Stimulated activated CD4-positive, alpha-beta T cell treated with anti-CD3 and anti-CD28 coated beads, TNF-alpha, amount 100 ng/mL, for 1 hour (primary cell): Measurements from ENCODE around the gene MLXIP.
"Not testable (repeated sequence)": the region's sequence is repeated elsewhere in the genome, so short reads cannot be mapped to it uniquely, and the experiment has no call there.

Experiments
- DNase-seq, 3 donors: peaks; one replicate each; pipeline ENCODE4 v3.0.0-alpha.2; 2020; ENCODE audit warnings: low read depth in 3 of 3, low spot score in 1 of 3

MLXIP gene

GRCh38 chr12:122054842-122055520, 23.6 kb upstream of the MLXIP start:
- DNase-seq = no peak

- not testable (repeated sequence) for DNase-seq
Measured at GRCh38 chr12:122056406-122056805, 22.1 kb upstream of the MLXIP start.

- no peak for DNase-seq
Measured at GRCh38 chr12:122057007-122057735, 21.4 kb upstream of the MLXIP start.

- DNase-seq = no peak
Measured at GRCh38 chr12:122057769-122058168, 20.8 kb upstream of the MLXIP start.

GRCh38 chr12:122058549-122059149, 19.9 kb upstream of the MLXIP start:
- DNase-seq = no peak

DNA sequence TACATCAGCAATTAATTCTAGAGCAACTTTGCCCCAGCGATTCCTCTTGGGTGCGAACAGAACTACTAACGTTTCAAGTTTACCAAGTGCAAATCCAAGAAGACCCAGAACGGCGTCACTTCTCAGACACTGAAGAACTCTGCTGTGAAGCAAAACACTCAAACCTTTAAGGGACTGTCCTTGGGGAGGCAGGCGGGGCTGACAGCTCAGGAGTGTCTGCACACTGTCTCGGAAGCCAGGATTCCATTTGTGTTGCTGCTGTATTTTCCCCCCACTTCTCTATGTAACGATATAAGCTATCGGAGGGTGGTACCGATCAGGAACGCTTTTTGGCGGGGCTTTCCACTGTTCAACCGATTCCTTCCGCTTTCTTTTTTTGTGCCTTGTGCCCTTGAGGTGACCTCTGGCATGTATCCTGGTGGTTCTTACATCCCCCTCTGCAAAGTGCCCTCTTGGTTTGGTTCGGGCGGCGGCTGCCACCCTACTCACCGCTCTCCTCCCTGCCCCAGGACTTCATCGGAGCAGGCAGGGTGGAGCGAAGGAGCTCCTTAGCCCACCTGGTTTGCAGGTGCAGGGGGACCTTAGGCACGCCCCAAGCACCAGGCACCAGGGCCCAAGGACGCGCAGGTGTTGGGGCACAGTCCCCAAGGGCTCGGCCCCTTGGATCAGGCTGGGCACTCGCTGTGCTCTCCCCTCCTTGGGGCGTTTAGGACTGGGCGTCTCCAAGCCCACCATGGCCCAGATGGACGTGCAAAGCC, 19.2 kb upstream of the MLXIP start:
- DNase-seq = no peak

DNA sequence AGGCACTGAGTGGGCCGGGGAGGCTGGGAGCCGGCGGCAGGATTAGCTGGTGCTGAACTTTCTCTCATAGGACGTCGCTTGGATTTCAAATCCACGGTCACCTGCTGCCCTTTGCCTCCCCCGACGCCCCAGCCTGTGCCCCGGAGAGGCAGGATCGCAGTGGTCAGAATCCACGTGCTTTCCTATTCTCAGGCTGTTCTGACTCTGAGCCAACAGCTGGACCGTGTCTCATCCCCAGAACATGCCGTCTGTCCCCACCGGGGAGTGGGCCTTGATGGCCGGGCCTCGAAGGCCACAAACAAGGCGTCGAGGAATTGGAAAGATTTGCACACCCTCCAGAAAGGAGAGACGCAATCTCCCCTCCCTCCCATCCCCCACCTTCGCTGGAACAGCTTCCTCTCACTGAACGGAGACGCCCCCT, 18.5 kb upstream of the MLXIP start:
- no peak for DNase-seq

DNA sequence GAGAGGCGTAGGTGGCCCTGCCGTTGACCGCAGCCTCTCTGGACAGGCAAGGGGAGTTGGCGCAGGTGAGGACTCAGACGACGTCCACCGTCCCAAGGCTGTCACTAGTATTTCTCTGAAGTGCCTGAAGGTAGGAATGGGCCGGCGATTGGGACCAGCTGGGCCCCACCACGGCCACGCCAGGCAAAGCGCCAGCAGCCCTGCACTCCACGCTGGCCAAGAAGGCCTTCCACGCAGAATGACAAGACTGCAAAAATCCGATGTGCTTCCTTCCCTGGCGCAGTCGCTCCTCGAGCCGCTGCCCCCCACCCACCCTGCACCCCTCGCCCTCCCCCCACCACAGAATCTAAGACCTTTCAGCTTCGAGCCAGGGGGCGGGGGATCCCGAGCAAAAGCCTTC, 17.3 kb upstream of the MLXIP start:
- DNase-seq = no peak

DNA sequence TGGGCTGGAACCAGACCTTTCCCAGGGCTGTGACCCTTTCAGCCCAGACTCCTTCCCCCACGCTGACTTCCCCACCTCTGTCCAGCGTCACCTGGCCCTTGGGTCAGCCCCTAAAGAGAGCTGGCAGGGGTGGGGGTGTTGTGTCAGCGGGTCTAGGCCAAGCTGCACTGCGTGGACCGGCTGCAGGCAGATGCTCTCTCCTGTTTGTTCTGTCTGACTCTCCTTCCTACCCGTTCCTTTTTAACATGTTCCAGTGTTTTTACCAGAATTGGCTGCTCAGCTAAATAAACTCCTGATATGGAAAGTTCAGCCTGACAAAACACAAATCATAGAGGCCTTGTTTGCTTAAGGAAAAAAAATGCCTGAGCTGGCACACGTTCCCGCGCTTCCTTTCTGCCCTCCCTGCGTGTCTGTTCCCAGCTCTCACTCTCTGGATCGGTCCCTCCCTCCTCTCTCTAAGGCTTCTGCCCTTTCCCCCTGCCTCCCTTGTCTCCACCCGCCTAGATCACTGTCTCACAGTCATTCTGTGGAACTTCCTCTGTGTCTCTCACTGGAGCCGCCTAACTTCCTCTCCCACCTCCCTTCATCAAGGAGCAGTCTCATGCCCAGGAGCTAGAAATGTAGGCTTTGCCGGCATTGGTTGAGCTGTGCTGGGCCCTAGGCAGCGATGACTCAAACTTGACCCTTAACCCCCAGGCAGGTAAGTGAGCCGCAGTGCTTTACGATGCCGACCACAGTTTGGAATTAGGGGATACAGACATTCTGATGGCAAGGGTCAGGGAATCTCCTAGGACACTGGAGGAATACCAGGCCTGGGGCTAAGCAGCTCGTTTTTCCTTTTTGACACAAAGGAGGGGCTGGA, 15.5 kb upstream of the MLXIP start:
- DNase-seq = no peak

GRCh38 chr12:122063694-122064024, 14.9 kb upstream of the MLXIP start:
- DNase-seq = no peak

- no peak for DNase-seq
Measured at GRCh38 chr12:122064025-122064777, 14.4 kb upstream of the MLXIP start.

DNA sequence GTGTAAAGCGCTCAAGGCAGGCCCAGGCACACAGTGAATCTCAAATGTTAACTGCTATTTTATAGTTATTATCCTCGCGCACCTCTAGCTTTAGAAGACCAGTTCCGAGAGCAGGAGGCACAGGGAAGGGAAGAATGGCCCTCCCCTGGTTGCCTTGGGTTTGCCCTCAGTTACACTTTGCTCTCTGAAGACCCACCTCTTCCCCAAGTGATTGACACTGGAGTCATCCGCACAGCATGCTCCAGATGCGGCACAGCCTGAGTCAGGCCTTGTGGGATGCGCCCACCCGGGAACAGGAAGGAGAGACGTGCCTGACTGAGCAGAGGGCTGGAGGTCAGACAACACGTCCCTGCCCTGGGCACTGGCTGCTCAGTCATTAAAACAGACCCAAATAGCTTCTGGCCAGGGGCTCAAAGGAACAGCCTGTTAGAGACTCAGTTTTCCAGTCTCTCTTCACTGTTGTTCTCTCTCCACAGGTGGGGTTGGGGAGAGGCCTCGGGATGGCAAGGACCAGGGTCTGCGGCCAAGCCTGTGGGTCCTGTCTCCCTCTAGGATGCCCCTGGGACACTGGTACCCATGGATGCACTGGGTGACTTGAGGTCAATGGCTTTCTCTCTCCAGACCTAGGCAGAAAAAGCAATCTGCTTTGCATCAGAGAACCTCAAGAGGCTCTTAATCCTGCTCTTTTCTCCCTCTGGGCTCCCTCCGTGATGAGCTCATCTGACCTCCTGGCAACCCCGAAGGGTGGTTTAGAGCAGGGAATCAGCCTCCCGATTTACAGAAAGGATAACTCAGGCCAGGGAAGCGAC, 13.6 kb upstream of the MLXIP start:
- DNase-seq = no peak

GRCh38 chr12:122067548-122067947, 11.0 kb upstream of the MLXIP start:
- no peak for DNase-seq

GRCh38 chr12:122067966-122068365, 10.6 kb upstream of the MLXIP start:
- DNase-seq = no peak

GRCh38 chr12:122072031-122072970, 6.3 kb upstream of the MLXIP start:
- DNase-seq = no peak

DNA sequence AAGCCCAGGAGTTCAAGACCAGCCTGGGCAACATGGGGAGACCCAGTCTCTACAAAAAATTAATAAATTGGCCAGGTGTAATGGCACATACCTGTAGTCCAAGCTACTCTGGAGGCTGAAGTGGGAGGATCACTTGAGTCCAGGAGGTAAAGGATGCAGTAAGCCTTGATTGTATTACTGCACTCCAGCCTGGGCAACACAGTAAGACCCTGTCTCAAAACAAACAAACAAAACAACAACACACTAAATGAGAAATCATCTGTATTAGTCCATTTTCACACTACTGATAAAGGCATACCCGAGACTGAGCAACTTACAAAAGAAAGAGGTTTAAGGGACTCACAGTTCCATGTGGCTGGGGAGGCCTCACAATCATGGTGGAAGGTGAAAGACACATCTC, 4.7 kb upstream of the MLXIP start:
- DNase-seq = no peak

DNA sequence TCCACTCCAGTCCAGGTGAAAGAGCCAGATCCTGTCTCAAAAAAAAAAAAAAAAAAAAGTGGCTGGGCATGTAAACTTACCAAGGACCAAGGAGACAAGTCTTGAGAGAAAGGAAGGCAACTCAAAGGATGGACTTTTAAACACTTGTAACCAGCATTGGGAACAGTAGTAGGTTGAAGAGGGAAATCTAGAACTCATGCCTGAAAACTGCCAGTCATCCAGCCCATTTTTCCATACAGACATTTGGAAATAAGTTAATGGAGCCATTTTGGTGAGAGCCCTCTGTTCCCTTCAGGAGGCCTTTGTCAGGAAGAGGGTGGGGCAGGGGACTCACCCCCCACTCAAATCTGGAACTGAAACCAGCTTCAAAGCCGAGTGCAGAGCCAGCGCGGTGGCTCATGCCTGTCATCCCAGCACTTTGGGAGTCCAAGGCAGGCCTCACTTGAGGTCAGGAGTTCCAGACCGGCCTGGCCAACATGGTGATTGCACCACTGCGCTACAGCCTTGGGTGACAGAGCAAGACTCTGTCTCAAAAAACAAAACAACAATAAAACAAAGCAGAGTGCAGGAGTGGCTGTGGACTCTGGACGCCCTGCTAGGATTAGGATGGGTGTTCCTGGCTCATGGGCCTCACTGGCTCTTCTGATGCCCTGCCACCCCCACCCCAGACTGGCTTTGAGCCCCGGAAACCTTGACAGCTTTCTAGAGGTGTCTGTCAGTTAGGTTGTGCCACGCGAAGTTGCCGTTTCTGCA, 1.6 kb upstream of the MLXIP start:
- DNase-seq = no peak
